Astrocyte of the hippocampus (primary cell): Measurements from ENCODE around the gene C3AR1.
"Not testable (repeated sequence)": the region's sequence is repeated elsewhere in the genome, so short reads cannot be mapped to it uniquely, and the experiment has no call there.

Experiments used
- DNase-seq: peaks from one replicate; pipeline ENCODE4 v3.0.0; 2011; ENCODE audit warnings: low read depth, low spot score

C3AR1 gene

DNA sequence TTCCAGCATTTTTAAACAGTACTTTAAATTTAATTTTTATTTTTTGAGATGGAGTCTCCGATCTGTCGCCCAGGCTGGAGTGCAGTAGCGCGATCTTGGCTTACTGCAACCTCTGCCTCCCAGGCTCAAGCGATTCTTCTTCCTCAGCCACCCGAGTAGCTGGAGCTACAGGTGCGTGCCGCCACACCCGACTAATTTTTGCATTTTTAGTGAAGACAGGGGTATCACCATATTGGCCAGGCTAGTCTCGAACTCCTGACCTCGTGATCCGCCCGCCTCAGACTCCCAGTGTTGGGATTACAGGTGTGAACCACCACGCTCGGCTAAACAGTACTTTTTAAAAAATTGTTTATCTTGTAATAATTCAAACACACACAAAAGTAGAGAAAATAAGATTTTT, 37.9 kb downstream of the C3AR1 start:
- no peak for DNase-seq

DNA sequence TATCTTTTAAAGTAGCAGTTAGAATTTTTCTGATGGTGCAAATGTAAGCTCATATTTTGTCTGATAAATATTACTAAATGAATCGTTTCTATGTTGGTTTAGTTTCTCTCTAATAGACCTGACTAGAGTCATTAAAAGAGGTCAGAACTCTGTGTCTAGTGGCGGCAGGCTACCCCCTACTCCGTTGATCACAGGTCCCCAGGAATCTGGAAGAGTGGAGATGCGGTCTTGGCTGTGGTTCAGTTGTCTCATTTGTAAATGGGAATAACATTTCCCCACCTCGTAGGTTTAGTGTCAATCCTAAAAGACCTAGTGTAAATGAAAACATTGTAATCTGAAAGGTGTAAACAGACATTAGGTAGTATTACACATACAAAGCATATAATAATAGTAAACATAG, 38.3 kb downstream of the C3AR1 start:
- DNase-seq = no peak

- DNase-seq = peak; percentile 99
Measured at GRCh38 chr12:8026291-8026900, 39.8 kb downstream of the C3AR1 start.

DNA sequence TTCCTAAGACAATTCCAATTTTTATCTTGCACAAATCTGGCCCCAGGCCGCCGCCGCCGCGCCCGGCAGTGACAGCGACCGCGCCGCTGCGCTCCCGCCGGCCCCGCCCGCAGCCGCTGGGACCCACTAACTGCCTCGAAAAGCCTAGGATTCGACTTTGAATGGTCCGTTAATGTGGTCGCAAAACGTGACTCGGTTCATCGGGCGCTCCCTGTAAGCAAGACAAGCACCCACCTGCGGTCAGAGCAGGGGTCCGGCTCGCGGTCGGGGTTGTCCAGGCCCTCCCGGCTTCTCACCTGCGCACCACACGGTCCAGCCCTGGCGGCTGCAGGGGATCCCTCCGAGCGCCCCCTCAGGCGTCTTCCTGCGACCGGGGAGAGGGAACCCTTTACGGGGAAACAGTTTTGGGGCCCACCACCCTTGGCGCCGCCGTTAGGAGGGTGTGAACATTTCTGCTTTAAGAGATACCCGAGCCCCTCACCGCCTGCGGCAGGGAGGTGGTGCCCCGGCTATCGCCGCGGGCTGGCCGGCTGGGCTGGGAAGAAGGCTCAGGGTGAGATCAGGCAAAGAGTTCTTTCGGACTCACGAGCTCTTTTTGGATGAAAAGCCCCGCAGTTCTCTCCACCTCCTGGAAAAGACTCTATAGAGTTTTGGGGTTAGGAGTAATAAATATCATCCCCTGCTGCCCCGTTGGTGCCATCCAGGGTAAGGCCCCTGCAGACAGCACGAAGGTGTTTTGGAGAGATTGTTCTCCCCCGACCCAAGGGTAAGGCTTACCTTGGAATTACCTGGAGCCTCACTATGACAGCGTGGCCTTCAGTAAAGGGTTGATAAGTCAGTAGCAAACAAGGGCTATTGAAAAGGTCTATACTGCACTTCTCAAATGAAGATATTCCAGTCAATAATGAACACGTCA, 47.2 kb downstream of the C3AR1 start:
- peak; percentile 50 for DNase-seq

DNA sequence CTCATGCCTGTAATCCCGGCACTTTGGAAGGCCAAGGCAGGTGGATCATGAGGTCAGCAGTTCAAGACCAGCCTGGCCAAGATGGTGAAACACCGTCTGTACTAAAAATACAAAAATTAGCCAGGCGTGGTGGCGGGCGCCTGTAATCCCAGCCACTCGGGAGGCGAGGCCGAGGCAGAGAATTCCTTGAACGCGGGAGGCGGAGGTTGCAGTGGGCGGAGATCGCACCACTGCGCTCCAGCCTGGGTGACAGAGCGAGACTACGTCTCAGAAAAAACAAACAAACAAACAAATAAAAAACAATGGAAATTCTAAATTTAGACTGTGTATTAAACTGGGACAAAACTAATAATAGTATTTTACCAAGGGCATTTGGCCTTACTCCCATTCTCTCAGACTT, 47.9 kb downstream of the C3AR1 start:
- DNase-seq = not testable (repeated sequence)

GRCh38 chr12:8014836-8015235, 51.3 kb downstream of the C3AR1 start:
- DNase-seq = no peak

DNA sequence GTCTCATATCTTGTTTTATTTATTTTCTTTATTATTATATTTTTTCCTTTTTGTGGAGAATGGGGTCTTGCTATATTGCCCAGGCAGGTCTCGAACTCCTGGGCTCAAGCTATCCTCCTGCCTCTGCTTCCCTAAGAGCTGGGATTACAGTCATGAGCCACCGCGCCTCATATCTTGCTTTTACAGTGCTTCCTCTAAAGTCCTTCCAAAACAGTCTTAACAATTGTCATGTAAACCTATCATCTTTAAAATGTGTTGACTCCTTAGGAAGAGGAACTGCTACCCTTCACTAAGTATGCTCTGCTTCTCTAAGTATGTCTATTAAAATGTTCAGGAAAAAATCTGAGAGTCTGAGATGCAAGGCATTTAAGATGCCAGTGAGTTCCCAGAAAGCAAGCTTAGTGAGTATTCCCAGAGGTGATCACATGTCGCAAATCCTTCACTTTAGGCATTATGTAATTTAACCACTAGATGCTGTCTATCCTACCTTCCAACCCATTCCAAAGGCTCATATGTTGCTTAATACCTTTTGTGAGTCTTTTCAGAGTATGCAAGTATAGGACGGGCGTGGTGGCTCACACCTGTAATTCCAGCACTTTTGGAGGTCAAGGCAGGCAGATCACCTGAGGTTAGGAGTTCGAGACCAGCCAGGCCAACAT, 53.4 kb downstream of the C3AR1 start:
- DNase-seq = no peak

DNA sequence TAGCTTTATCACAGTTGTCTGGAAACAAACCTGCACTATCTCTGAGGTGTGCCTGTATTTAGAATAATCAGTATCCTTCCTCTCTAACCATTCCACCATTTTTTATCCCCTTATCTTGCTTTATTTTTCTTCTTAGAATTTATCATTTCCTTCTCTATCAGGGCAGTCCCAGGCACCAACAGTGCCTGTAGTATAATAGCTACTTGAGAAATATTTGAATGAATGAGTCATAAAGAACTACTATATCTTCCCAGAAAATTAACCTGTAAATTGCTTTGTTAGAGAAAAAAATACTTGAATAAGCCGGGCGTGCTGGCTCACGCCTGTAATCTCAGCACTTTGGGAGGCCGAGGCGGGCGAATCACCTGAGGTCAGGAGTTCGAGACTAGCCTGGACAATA, 54.8 kb downstream of the C3AR1 start:
- peak; percentile 18 for DNase-seq
